ENCODE results near the gene ADAMTS16.

The ADAMTS16 gene

DNA sequence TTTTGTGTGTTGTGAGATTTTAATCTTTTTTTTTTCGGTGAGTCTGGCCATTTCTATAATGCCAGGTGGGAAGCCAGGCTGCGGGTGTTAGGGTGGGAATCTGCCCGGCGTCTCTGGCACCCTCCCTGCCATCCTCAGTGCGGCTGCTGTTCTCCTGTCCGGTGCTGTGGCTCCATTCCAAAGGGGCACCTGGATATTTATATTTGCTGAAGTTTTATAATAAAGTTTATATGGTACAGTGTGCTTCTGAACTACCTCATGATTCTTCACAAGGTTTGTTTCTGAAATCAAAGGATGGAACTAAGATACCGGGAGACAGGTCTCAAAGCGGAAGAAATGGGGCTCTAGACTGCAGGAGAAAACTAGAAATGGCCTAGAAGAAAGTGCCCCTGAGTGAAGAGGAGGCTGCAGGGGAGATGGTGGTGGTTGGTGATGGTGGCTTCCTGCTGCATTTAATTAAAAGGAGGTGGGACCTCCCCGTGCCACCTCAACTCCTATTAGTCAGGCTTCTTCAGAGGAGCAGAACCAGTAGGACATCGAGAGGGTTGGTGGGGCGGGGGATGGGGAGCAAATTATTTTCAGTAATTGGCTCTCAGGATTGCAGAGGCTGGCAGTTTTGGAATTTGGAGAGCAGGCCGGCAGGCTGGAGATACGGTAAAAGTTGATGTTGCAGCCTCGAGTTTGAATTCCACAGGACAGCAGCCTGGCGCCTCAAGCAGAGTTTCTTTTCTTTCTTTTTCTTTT is 180.1 kb downstream of the ADAMTS16 start:
- no peak for DNase-seq (ENCODE audit: low read depth)
- TF ChIP-seq, protein P1, sequence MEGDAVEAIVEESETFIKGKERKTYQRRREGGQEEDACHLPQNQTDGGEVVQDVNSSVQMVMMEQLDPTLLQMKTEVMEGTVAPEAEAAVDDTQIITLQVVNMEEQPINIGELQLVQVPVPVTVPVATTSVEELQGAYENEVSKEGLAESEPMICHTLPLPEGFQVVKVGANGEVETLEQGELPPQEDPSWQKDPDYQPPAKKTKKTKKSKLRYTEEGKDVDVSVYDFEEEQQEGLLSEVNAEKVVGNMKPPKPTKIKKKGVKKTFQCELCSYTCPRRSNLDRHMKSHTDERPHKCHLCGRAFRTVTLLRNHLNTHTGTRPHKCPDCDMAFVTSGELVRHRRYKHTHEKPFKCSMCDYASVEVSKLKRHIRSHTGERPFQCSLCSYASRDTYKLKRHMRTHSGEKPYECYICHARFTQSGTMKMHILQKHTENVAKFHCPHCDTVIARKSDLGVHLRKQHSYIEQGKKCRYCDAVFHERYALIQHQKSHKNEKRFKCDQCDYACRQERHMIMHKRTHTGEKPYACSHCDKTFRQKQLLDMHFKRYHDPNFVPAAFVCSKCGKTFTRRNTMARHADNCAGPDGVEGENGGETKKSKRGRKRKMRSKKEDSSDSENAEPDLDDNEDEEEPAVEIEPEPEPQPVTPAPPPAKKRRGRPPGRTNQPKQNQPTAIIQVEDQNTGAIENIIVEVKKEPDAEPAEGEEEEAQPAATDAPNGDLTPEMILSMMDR (IDR thresholded peaks at IDR 0.05; ENCODE audit: insufficient read depth, low read depth, low read length, missing control alignments), result no peak
- no peak overlapping the region for H3K4me3 ChIP-seq (ENCODE audit: low read depth, low read length)

GRCh38 chr5:5321137-5321536 is 181.0 kb downstream of the ADAMTS16 start:
- TF ChIP-seq, protein P1 (IDR thresholded peaks at IDR 0.05; ENCODE audit: insufficient read depth, low read depth, low read length, missing control alignments), result no peak
- no peak for DNase-seq (ENCODE audit: low read depth)
- H3K4me3 ChIP-seq (ENCODE audit: low read depth, low read length), result no peak overlapping the region

- no peak for DNase-seq (ENCODE audit: low read depth)
- TF ChIP-seq, protein P1 (IDR thresholded peaks at IDR 0.05; ENCODE audit: insufficient read depth, low read depth, low read length, missing control alignments), result no peak
- no peak overlapping the region for H3K4me3 ChIP-seq (ENCODE audit: low read depth, low read length)
Observed at GRCh38 chr5:5323551-5323950, 183.4 kb downstream of the ADAMTS16 start.

- TF ChIP-seq, protein P1 (IDR thresholded peaks at IDR 0.05; ENCODE audit: insufficient read depth, low read depth, low read length, missing control alignments), result no peak
- H3K4me3 ChIP-seq (ENCODE audit: low read depth, low read length), result no peak overlapping the region
- no peak for DNase-seq (ENCODE audit: low read depth)
Observed at GRCh38 chr5:5326115-5326758, 186.1 kb downstream of the ADAMTS16 start.

DNA sequence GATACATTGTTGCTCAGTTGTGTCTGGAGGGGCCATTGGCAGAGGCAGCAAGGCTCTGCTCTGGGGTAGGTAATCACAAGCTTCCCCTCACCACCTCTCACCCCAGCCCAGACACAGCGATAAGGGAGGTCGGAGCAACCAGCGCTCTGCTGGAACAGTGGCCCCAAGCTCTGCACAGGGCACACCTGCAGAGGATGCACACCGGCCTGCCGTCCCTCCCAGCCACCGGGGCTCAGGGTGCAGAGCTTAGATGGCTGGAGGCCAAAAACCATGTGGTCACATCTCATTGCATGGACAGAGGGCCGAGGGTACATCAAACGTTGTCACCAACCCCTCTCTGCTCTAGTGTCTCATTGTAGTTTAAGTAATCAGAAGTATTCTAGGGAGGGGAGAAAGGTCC is 187.0 kb downstream of the ADAMTS16 start:
- DNase-seq (ENCODE audit: low read depth), result no peak
- no peak overlapping the region for H3K4me3 ChIP-seq (ENCODE audit: low read depth, low read length)
- TF ChIP-seq, protein P1 (IDR thresholded peaks at IDR 0.05; ENCODE audit: insufficient read depth, low read depth, low read length, missing control alignments), result no peak

- no peak overlapping the region for H3K4me3 ChIP-seq (ENCODE audit: low read depth, low read length)
- TF ChIP-seq, protein P1 (IDR thresholded peaks at IDR 0.05; ENCODE audit: insufficient read depth, low read depth, low read length, missing control alignments), result no peak
- DNase-seq (ENCODE audit: low read depth), result no peak
Observed at GRCh38 chr5:5330728-5331452, 190.8 kb downstream of the ADAMTS16 start.
